H9 (cell line): ENCODE measurements around the gene SERPINE1. TPM values are rescaled to one million over a fixed set of nuclear protein-coding genes. Genes with fewer than 3 reads are reported as not detected.

Experiments used
- DNase-seq: peaks from one replicate; pipeline ENCODE4 v3.0.0-alpha.2; 2017
- H2AFZ ChIP-seq: one replicate; pipeline ENCODE4 v1.6.1; 2013; ENCODE audit warnings: mild to moderate bottlenecking, low read length, control low read depth, moderate library complexity
- H2AK5ac ChIP-seq: 2 replicates; pipeline ENCODE4 v1.6.1; 2013; ENCODE audit warnings: low read length, control low read depth, mixed read lengths; ENCODE audit not compliant: insufficient read length
- H2BK120ac ChIP-seq: one replicate; pipeline ENCODE4 v1.6.1; 2013; ENCODE audit warnings: low read depth, mild to moderate bottlenecking, low read length, control low read depth, inconsistent platforms; ENCODE audit not compliant: poor library complexity, severe bottlenecking
- H2BK12ac ChIP-seq: 2 replicates; pipeline ENCODE4 v1.6.1; 2013; ENCODE audit warnings: low read length, control low read depth, mixed read lengths, low read depth; ENCODE audit not compliant: insufficient read length
- H2BK15ac ChIP-seq: 2 replicates; pipeline ENCODE4 v1.6.1; 2013; ENCODE audit warnings: low read depth, low read length, control low read depth
- H2BK20ac ChIP-seq: one replicate; pipeline ENCODE4 v1.6.1; 2013; ENCODE audit warnings: low read depth, mild to moderate bottlenecking, low read length, control low read depth, inconsistent platforms; ENCODE audit not compliant: poor library complexity, severe bottlenecking
- H2BK5ac ChIP-seq: 2 replicates; pipeline ENCODE4 v1.6.1; 2013; ENCODE audit warnings: low read length, control low read depth, mixed read lengths; ENCODE audit not compliant: insufficient read length
- H3K14ac ChIP-seq: 2 replicates; pipeline ENCODE4 v1.6.1; 2013; ENCODE audit warnings: low read length, control low read depth; ENCODE audit not compliant: insufficient read depth
- H3K18ac ChIP-seq: 2 replicates; pipeline ENCODE4 v1.6.1; 2013; ENCODE audit warnings: low read depth, mild to moderate bottlenecking, mixed read lengths, low read length, control low read depth; ENCODE audit not compliant: insufficient read length
- H3K23ac ChIP-seq: 2 replicates; pipeline ENCODE4 v1.6.1; 2013; ENCODE audit warnings: low read length, control low read depth, mixed read lengths, low read depth; ENCODE audit not compliant: insufficient read length
- H3K23me2 ChIP-seq: 2 replicates; pipeline ENCODE4 v1.6.1; 2013; ENCODE audit warnings: low read depth, mild to moderate bottlenecking, mixed read lengths, low read length, control low read depth; ENCODE audit not compliant: insufficient read length, poor library complexity, severe bottlenecking
- H3K27ac ChIP-seq: 2 replicates; pipeline ENCODE4 v1.5.1; 2013; ENCODE audit warnings: low read length, control low read depth, mixed read lengths, low read depth; ENCODE audit not compliant: insufficient read length
- H3K27me3 ChIP-seq: 2 replicates; pipeline ENCODE4 v1.6.1; 2013; ENCODE audit warnings: low read length, control low read depth, inconsistent platforms; ENCODE audit not compliant: insufficient read depth
- H3K4ac ChIP-seq: 2 replicates; pipeline ENCODE4 v1.6.1; 2013; ENCODE audit warnings: low read depth, mild to moderate bottlenecking, control low read depth, inconsistent platforms, low read length, moderate library complexity
- H3K4me1 ChIP-seq: 2 replicates; pipeline ENCODE4 v1.6.1; 2013; ENCODE audit warnings: low read length, control low read depth, inconsistent platforms; ENCODE audit not compliant: insufficient read depth
- H3K4me2 ChIP-seq: 2 replicates; pipeline ENCODE4 v1.6.1; 2013; ENCODE audit warnings: low read length, control low read depth, mixed read lengths; ENCODE audit not compliant: insufficient read length, insufficient read depth
- H3K56ac ChIP-seq: 2 replicates; pipeline ENCODE4 v1.6.1; 2013; ENCODE audit warnings: low read depth, mild to moderate bottlenecking, mixed read lengths, low read length, control low read depth; ENCODE audit not compliant: insufficient read length
- H3K79me1 ChIP-seq: 2 replicates; pipeline ENCODE4 v1.6.1; 2013; ENCODE audit warnings: low read depth, mild to moderate bottlenecking, moderate library complexity, low read length, control low read depth, inconsistent platforms; ENCODE audit not compliant: insufficient read depth, poor library complexity, severe bottlenecking
- H3K79me2 ChIP-seq: 2 replicates; pipeline ENCODE4 v1.6.1; 2013; ENCODE audit warnings: low read length, control low read depth, inconsistent platforms; ENCODE audit not compliant: insufficient read depth
- H3K9ac ChIP-seq: 2 replicates; pipeline ENCODE4 v1.6.1; 2013; ENCODE audit warnings: low read length, control low read depth, mixed read lengths; ENCODE audit not compliant: insufficient read length; ENCODE audit errors: extremely low read depth
- H3K9me3 ChIP-seq: one replicate; pipeline ENCODE4 v1.6.1; 2013; ENCODE audit warnings: low read depth, low read length, inconsistent platforms; ENCODE audit not compliant: control insufficient read depth
- H3T11ph ChIP-seq: one replicate; pipeline ENCODE4 v1.6.1; 2013; ENCODE audit warnings: mild to moderate bottlenecking, low read length, control low read depth, inconsistent platforms
- H4K20me1 ChIP-seq: one replicate; pipeline ENCODE4 v1.6.1; 2013; ENCODE audit not compliant: control insufficient read depth, insufficient read length, insufficient read depth
- H4K5ac ChIP-seq: 2 replicates; pipeline ENCODE4 v1.6.1; 2013; ENCODE audit warnings: low read depth, mild to moderate bottlenecking, mixed read lengths, low read length, control low read depth; ENCODE audit not compliant: insufficient read length
- H4K8ac ChIP-seq: replicated peaks from 2 replicates; pipeline ENCODE4 v1.6.1; 2013; ENCODE audit warnings: low read length, control low read depth, mixed read lengths, low read depth; ENCODE audit not compliant: insufficient read length
- H4K91ac ChIP-seq: 2 replicates; pipeline ENCODE4 v1.6.1; 2013; ENCODE audit warnings: low read depth, mild to moderate bottlenecking, moderate library complexity, mixed read lengths, low read length, control low read depth; ENCODE audit not compliant: insufficient read length
- H3K27ac Mint-ChIP-seq, 3 experiments: 2 replicates in 2 of 3; 3 replicates in 1 of 3; pipeline ENCODE4 v1.8.0; 2020 to 2021; ENCODE audit warnings: mixed read lengths in 3 of 3, mild to moderate bottlenecking in 1 of 3, moderate library complexity in 1 of 3
- H3K27me3 Mint-ChIP-seq: 2 replicates; pipeline ENCODE4 v1.8.0; 2021; ENCODE audit warnings: low read depth, mild to moderate bottlenecking, moderate library complexity, mixed read lengths
- H3K36me3 Mint-ChIP-seq, 3 experiments: 2 replicates in 2 of 3; 3 replicates in 1 of 3; pipeline ENCODE4 v1.8.0; 2020 to 2021; ENCODE audit warnings: low read depth in 3 of 3, mixed read lengths in 3 of 3; ENCODE audit not compliant: insufficient read depth in 1 of 3
- H3K4me1 Mint-ChIP-seq, 2 experiments: 2 replicates each; pipeline ENCODE4 v1.8.0; 2020; ENCODE audit warnings: mixed read lengths in 2 of 2
- H3K4me3 Mint-ChIP-seq, 2 experiments: 2 replicates in 1 of 2; 3 replicates in 1 of 2; pipeline ENCODE4 v1.8.0; 2020 to 2021; ENCODE audit warnings: mild to moderate bottlenecking in 2 of 2, mixed read lengths in 2 of 2, moderate library complexity in 1 of 2
- H3K9me3 Mint-ChIP-seq, 2 experiments: 2 replicates in 1 of 2; 3 replicates in 1 of 2; pipeline ENCODE4 v1.8.0; 2020; ENCODE audit warnings: mild to moderate bottlenecking in 2 of 2, mixed read lengths in 2 of 2, moderate library complexity in 1 of 2
- WGBS: extraction: QIAGEN DNeasy Blood & Tissue Kit; methylation state at CpG from one replicate; pipeline ENCODE4 v1.1.7; 2013; ENCODE audit warnings: missing lambda C conversion rate, low lambda C conversion rate, mixed read lengths; ENCODE audit not compliant: insufficient read length; ENCODE audit errors: extremely low coverage; 5-methylcytosine and 5-hydroxymethylcytosine counted together
- total RNA-seq: library from RNA; stranded (reverse); gene quantifications from 2 replicates; pipeline ENCODE4 v1.2.1, GENCODE V29; 2021
- TF ChIP-seq, protein P1 (sequence below): fragments of 200-600 bp; sonication (generic); conservative IDR thresholded peaks from 3 replicates; pipeline ENCODE4 v1.8.0; 2021; ENCODE audit warnings: antibody characterized with exemption, mild to moderate bottlenecking

Gene SERPINE1
- total RNA-seq, 1 experiment from 2014 or later, result 11.5 TPM

DNA sequence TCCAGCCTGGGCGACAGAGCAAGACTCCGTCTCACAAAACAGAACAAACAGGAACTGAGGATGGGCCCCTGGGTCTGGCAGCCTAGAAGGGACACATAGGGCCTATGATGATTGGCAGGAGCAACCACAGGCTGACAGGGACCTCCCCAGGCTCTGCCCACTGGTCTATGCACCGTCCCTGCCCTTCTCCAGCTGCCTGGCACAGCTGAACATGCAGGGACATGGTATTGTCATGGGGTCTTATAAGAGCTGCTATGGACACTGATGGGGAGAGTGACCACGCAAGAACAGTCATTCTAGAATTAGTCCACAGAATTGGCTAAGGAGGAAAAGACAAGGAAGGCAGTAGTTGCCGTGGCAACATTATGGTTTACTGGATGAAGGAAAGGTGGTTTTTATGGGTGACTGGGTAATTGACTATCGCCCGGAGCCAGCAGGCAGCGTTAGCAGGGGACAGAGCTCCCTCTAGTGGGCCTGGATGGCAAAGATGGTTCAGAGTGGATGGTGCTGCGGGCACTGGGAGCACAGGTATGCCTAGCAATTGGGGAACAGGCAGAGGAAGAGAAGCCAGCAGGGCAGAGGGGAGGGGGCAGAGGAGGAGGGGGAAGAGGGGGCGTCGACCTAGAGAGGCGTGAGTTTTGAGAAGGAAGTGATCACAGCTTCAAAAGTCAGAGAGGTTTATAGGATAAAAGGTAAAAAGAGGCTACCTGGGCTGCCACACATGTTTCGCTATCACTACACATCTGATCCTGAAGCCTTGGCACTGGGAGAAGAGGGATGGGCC, 49.4 kb upstream of the SERPINE1 start:
- H3K23me2 ChIP-seq, result no peaks in the 10 kb centered on the region
- H2BK120ac ChIP-seq, result no peak overlapping the region
- no peaks in the 10 kb centered on the region for H3K79me1 ChIP-seq
- H3K4me1 ChIP-seq, result no peaks in the 10 kb centered on the region
- Mint-ChIP-seq H3K27me3 (no peaks in the 10 kb centered on the region; the same call in 1 of the 2 replicates), H3K36me3 (no peaks in the 10 kb centered on the region), H3K9me3 (no peaks in the 10 kb centered on the region), H3K4me1 (peaks cover 10 to 11% of the 10 kb centered on the region in 2 experiments), H3K4me3 (no peak overlapping the region), H3K27ac (peak overlapping the region in 1 of 3 experiments; percentile 87; a peak in 2 of 7 replicates)
- H2BK20ac ChIP-seq, result no peak overlapping the region
- H3K9me3 ChIP-seq, result no peaks in the 10 kb centered on the region
- H3K27ac ChIP-seq, result no peak overlapping the region
- TF ChIP-seq, protein P1, sequence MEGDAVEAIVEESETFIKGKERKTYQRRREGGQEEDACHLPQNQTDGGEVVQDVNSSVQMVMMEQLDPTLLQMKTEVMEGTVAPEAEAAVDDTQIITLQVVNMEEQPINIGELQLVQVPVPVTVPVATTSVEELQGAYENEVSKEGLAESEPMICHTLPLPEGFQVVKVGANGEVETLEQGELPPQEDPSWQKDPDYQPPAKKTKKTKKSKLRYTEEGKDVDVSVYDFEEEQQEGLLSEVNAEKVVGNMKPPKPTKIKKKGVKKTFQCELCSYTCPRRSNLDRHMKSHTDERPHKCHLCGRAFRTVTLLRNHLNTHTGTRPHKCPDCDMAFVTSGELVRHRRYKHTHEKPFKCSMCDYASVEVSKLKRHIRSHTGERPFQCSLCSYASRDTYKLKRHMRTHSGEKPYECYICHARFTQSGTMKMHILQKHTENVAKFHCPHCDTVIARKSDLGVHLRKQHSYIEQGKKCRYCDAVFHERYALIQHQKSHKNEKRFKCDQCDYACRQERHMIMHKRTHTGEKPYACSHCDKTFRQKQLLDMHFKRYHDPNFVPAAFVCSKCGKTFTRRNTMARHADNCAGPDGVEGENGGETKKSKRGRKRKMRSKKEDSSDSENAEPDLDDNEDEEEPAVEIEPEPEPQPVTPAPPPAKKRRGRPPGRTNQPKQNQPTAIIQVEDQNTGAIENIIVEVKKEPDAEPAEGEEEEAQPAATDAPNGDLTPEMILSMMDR, result peak; percentile 91
- H2AFZ ChIP-seq, result no peak overlapping the region
- no peak overlapping the region for H3T11ph ChIP-seq
- DNase-seq, result peak; percentile 97
- H3K14ac ChIP-seq, result no peak overlapping the region
- no peaks in the 10 kb centered on the region for H3K27me3 ChIP-seq
- H3K4ac ChIP-seq, result no peak overlapping the region
- no CpG with 5 or more reads among the region's 13 CpGs for WGBS
- no peaks in the 10 kb centered on the region for H3K79me2 ChIP-seq
- H4K91ac ChIP-seq, result no peak overlapping the region
- no peak overlapping the region for H3K9ac ChIP-seq
- H2BK15ac ChIP-seq, result no peak overlapping the region
- H3K4me2 ChIP-seq, result no peak overlapping the region
- H2BK5ac ChIP-seq, result no peak overlapping the region
- H4K5ac ChIP-seq, result no peak overlapping the region
- no peak overlapping the region for H2BK12ac ChIP-seq
- no peak overlapping the region for H2AK5ac ChIP-seq
- no peak overlapping the region for H3K23ac ChIP-seq
- no peak overlapping the region for H4K8ac ChIP-seq
- H3K18ac ChIP-seq, result peak overlapping the region; percentile 10
- no peak overlapping the region for H3K56ac ChIP-seq
- H4K20me1 ChIP-seq, result no peaks in the 10 kb centered on the region
